Activated CD8-positive, alpha-beta T cell treated with anti-CD3 and anti-CD28 coated beads, Interleukin-2, amount 10 ng/mL, durations not matched to agents 7 days and 5 days (primary cell): ENCODE results near the gene RAX. TPM values are rescaled to one million over a fixed set of nuclear protein-coding genes. Genes with fewer than 3 reads are reported as not detected.
"Not testable (repeated sequence)": the region's sequence is repeated elsewhere in the genome, so short reads cannot be mapped to it uniquely, and the experiment has no call there.

Source experiments
- ATAC-seq: fragments of 150-1000 bp; cut with Tn5 transposase; one replicate; pipeline ENCODE4 v1.10.0; 2021; ENCODE audit warnings: moderate library complexity
- CTCF ChIA-PET: fragments of 350-600 bp; sonication (Branson Sonifier 250); formaldehyde crosslinking; loops from one replicate; lab custom pipeline; 2021; ENCODE audit warnings: antibody characterized with exemption; lab: Charles Lee
- POLR2A ChIA-PET: fragments of 350-600 bp; sonication (Branson Sonifier 250); formaldehyde crosslinking; loops from one replicate; lab custom pipeline; 2021; ENCODE audit warnings: antibody characterized with exemption; lab: Charles Lee
- DNase-seq: peaks from one replicate; pipeline ENCODE4 v3.0.0-alpha.2; 2020
- H3K27ac Mint-ChIP-seq: one replicate; pipeline ENCODE4 v1.8.0; 2021; ENCODE audit warnings: mild to moderate bottlenecking, mixed read lengths
- H3K27me3 Mint-ChIP-seq: one replicate; pipeline ENCODE4 v1.8.0; 2021; ENCODE audit warnings: low read depth, mixed read lengths
- H3K36me3 Mint-ChIP-seq: one replicate; pipeline ENCODE4 v1.8.0; 2021; ENCODE audit warnings: low read depth, mixed read lengths
- H3K4me1 Mint-ChIP-seq: one replicate; pipeline ENCODE4 v1.8.0; 2021; ENCODE audit warnings: low read depth, mixed read lengths
- H3K4me3 Mint-ChIP-seq: one replicate; pipeline ENCODE4 v1.8.0; 2021; ENCODE audit warnings: mild to moderate bottlenecking, mixed read lengths
- H3K9me3 Mint-ChIP-seq: one replicate; pipeline ENCODE4 v1.8.0; 2022; ENCODE audit warnings: mixed read lengths; ENCODE audit not compliant: insufficient read depth
- total RNA-seq, 2 experiments: library from RNA; stranded (reverse); gene quantifications; one replicate each; pipeline ENCODE4 v1.2.3, GENCODE V29; 2021

RAX gene
- total RNA-seq, 2 experiments from 2014 or later = not detected

DNA sequence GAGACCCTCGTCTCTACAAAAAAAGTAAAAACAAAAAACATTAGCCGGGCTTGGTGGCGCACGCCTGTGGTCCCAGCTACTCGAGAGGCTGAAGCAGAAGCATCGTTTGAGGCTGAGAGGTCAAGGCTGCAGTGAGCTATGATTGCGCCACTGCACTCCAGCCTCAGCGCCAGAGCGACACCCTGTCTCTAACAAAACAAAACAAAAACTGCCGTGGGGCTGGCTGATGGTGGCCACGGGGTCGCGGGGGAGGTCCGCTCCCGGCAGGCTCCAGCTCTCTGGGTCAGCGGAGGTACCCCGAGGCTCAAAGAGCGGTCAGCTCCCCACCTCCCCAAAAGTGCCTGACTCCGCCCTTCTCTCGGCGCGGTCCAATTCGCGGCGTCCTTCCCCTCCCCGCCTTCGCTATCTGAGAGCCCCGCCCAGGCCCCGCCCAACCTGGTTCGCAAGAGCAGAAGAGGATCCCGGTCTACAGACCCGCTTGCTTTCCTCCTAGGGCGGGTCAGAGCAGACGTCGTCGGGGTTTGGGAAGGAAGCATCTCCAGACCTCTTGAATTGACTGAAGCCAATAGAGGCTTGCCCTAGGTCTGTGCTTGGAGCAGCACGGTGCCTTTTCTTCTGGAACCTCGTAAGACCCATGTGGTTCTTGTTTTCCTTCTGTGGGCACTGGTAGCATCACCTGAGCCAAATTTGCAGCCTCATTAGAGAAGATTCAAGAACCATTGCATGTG lies 7.8 kb downstream of the RAX start:
- Mint-ChIP-seq H3K4me3 (peak overlapping the region; percentile 69), H3K4me1 (peaks cover 18% of the 10 kb centered on the region), H3K27ac (no peak overlapping the region), H3K36me3 (no peaks in the 10 kb centered on the region), H3K27me3 (peaks cover 76% of the 10 kb centered on the region), H3K9me3 (no peaks in the 10 kb centered on the region)
- ATAC-seq (peak; percentile 64), DNase-seq (peak; percentile 63)
- ChIA-PET POLR2A (no interaction called here), CTCF (interaction anchor here (1.3 to 1.8 kb wide), 3 partner anchors 10 to 122 kb away, joined by 3 to 5 read pairs (median 4); no protein-coding TSS in a partner anchor)

- H3K9me3 Mint-ChIP-seq = no peaks in the 10 kb centered on the region
Observed at GRCh38 chr18:59264651-59265245, 8.5 kb downstream of the RAX start.

GRCh38 chr18:59264121-59264571 lies 9.1 kb downstream of the RAX start:
- H3K27me3 Mint-ChIP-seq = peaks cover 75% of the 10 kb centered on the region
- H3K36me3 Mint-ChIP-seq = no peaks in the 10 kb centered on the region
- DNase-seq (no peak), ATAC-seq (no peak)
- H3K9me3 Mint-ChIP-seq = no peaks in the 10 kb centered on the region
- H3K4me3 Mint-ChIP-seq = no peak overlapping the region
- peaks cover 12% of the 10 kb centered on the region for H3K4me1 Mint-ChIP-seq
- no peak overlapping the region for H3K27ac Mint-ChIP-seq
- CTCF ChIA-PET = no interaction called here
- POLR2A ChIA-PET = no interaction called here

More at GRCh38 chr18:59264651-59265245, 8.5 kb downstream of the RAX start:
- ChIA-PET POLR2A (no interaction called here), CTCF (interaction anchor here (1.3 kb wide), 1 partner anchor 121 kb away, joined by 3 read pairs; no protein-coding TSS in a partner anchor)
- H3K4me3 Mint-ChIP-seq = peak overlapping the region; percentile 69
- no peak overlapping the region for H3K27ac Mint-ChIP-seq
- ATAC-seq (no peak), DNase-seq (no peak)
- no peaks in the 10 kb centered on the region for H3K36me3 Mint-ChIP-seq
- H3K27me3 Mint-ChIP-seq = peaks cover 74% of the 10 kb centered on the region
- peaks cover 17% of the 10 kb centered on the region for H3K4me1 Mint-ChIP-seq

- H3K4me1 Mint-ChIP-seq = peaks cover 10% of the 10 kb centered on the region
- ATAC-seq (no peak), DNase-seq (no peak)
- no peaks in the 10 kb centered on the region for H3K36me3 Mint-ChIP-seq
- CTCF ChIA-PET = no interaction called here
- H3K27me3 Mint-ChIP-seq = peaks cover 77% of the 10 kb centered on the region
- POLR2A ChIA-PET = no interaction called here
- no peak overlapping the region for H3K4me3 Mint-ChIP-seq
- H3K27ac Mint-ChIP-seq = no peak overlapping the region
- H3K9me3 Mint-ChIP-seq = no peaks in the 10 kb centered on the region
Observed at GRCh38 chr18:59263661-59264060, 9.6 kb downstream of the RAX start.

- H3K4me3 Mint-ChIP-seq, H3K9me3 Mint-ChIP-seq, CTCF ChIA-PET, POLR2A ChIA-PET, ATAC-seq, H3K4me1 Mint-ChIP-seq, DNase-seq, H3K27ac Mint-ChIP-seq, H3K36me3 Mint-ChIP-seq: not testable (repeated sequence)
- peaks cover 66% of the 10 kb centered on the region for H3K27me3 Mint-ChIP-seq
Observed at GRCh38 chr18:59262243-59262642, 11.0 kb downstream of the RAX start.

DNA sequence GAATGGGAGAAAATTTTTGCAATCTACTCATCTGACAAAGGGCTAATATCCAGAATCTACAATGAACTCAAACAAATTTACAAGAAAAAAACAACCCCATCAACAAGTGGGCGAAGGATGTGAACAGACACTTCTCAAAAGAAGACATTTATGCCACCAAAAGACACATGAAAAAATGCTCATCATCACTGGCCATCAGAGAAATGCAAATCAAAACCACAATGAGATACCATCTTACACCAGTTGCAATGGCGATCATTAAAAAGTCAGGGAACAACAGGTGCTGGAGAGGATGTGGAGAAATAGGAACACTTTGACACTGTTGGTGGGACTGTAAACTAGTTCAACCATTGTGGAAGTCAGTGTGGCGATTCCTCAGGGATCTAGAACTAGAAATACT lies 11.4 kb downstream of the RAX start:
- CTCF ChIA-PET, H3K36me3 Mint-ChIP-seq, H3K27ac Mint-ChIP-seq, ATAC-seq, H3K4me1 Mint-ChIP-seq, POLR2A ChIA-PET, H3K4me3 Mint-ChIP-seq, DNase-seq, H3K9me3 Mint-ChIP-seq: not testable (repeated sequence)
- peaks cover 62% of the 10 kb centered on the region for H3K27me3 Mint-ChIP-seq

DNA sequence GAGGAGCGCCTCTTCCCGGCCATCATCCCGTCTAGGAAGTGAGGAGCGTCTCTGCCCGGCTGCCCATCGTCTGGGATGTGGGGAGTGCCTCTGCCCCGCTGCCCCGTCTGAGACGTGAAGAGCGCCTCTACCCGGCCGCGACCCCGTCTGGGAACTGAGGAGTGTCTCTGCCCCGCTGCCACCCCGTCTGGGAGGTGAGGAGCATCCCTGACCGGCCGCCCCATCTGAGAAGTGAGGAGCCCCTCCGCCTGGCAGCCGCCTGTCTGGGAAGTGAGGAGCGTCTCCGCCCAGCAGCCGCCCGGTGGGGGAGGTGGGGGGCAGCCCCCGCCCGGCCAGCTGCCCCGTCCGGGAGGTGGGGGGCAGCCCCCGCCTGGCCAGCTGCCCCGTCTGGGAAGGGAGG lies 17.8 kb downstream of the RAX start:
- peaks cover 23% of the 10 kb centered on the region for H3K27me3 Mint-ChIP-seq
- H3K4me1 Mint-ChIP-seq, H3K4me3 Mint-ChIP-seq, DNase-seq, H3K9me3 Mint-ChIP-seq, CTCF ChIA-PET, H3K36me3 Mint-ChIP-seq, H3K27ac Mint-ChIP-seq, POLR2A ChIA-PET, ATAC-seq: not testable (repeated sequence)

GRCh38 chr18:59249199-59249774 lies 24.0 kb downstream of the RAX start:
- ChIA-PET CTCF (interaction anchor here (0.7 to 4.5 kb wide), 15 partner anchors 11 to 448 kb away, joined by 3 to 52 read pairs (median 4); partner anchors contain the start of genes CCBE1 and GRP), POLR2A (no interaction called here)
- DNase-seq (peak; percentile 55), ATAC-seq (no peak)
- no peak overlapping the region for H3K27ac Mint-ChIP-seq
- peaks cover 31% of the 10 kb centered on the region for H3K27me3 Mint-ChIP-seq
- no peaks in the 10 kb centered on the region for H3K4me1 Mint-ChIP-seq
- no peak overlapping the region for H3K4me3 Mint-ChIP-seq
- no peaks in the 10 kb centered on the region for H3K36me3 Mint-ChIP-seq
- H3K9me3 Mint-ChIP-seq = no peaks in the 10 kb centered on the region

DNA sequence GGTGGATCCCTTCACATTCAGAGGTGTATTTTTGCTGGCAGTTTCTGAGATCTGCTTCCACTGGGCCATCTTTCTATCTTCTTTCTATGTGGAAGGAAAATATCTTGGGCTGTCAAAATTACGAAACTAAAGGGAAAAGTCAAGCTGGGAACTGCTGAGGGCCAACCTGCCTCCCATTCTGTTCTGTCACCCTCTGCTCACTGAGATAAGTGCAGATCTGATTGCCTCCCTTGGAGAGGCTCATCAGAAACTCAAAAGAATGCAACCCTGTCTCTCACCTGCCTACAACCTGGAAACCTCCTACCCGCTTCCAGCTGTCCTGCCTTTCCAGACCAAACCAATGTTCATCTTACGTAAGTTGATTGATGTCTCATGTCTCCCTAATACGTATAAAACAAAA lies 26.5 kb downstream of the RAX start:
- Mint-ChIP-seq H3K36me3 (no peaks in the 10 kb centered on the region), H3K4me1 (no peaks in the 10 kb centered on the region), H3K4me3 (no peak overlapping the region), H3K27me3 (peaks cover 24% of the 10 kb centered on the region), H3K9me3 (no peaks in the 10 kb centered on the region), H3K27ac (no peak overlapping the region)
- ChIA-PET POLR2A (no interaction called here), CTCF (no interaction called here)
- ATAC-seq (no peak), DNase-seq (no peak)

GRCh38 chr18:59242906-59243305 lies 30.3 kb downstream of the RAX start:
- POLR2A ChIA-PET = no interaction called here
- H3K36me3 Mint-ChIP-seq = no peaks in the 10 kb centered on the region
- no peak overlapping the region for H3K4me3 Mint-ChIP-seq
- CTCF ChIA-PET = no interaction called here
- ATAC-seq = no peak
- no peak overlapping the region for H3K27ac Mint-ChIP-seq
- DNase-seq = no peak
- peaks cover 22% of the 10 kb centered on the region for H3K27me3 Mint-ChIP-seq
- no peaks in the 10 kb centered on the region for H3K9me3 Mint-ChIP-seq
- H3K4me1 Mint-ChIP-seq = no peaks in the 10 kb centered on the region

DNA sequence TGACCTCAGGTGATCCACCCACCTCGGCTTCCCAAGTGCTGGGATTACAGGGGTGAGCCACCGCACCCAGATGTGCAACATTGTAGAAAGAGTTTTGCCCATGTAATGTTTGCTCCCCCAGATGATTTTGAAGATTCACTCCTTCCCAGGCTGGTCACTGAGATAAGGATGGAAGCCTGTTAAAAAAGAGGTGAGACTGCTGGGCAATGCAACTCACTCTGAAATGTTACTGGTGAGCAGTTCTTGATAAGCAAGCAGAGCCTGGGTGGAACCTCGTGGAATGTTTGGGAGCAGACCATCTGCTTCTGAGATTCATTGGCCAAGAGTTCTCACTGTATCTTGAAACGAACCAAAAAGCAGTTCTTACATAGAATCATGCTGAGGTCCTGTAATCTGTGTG lies 33.6 kb downstream of the RAX start:
- Mint-ChIP-seq H3K9me3 (no peaks in the 10 kb centered on the region), H3K4me1 (no peaks in the 10 kb centered on the region)
- POLR2A ChIA-PET = no interaction called here

DNA sequence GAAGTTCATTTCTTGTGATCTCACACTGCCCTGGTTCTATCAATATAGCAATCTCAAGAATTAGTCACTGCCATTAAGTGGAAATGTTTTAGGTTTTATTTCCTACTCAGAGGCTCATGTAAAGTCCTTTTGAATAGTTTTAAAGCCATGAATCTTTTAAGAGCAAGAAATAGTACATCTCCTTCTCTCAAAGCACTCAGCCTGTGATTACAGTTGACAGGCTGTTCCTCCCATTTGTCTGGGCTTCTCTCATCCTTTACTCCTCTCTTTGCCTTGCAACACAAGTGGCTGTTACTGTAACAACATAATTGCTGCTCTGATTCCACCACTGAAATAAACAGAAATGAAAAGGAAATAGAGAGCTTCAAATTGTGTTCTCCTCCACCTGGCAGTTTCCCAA lies 34.9 kb downstream of the RAX start:
- Mint-ChIP-seq H3K9me3 (no peaks in the 10 kb centered on the region), H3K4me3 (no peak overlapping the region), H3K27me3 (peaks cover 2% of the 10 kb centered on the region), H3K4me1 (no peaks in the 10 kb centered on the region), H3K36me3 (no peaks in the 10 kb centered on the region), H3K27ac (no peak overlapping the region)
- ATAC-seq (no peak), DNase-seq (no peak)
- POLR2A ChIA-PET = no interaction called here
- CTCF ChIA-PET = interaction anchor here (1.0 kb wide), 1 partner anchor 11 kb away, joined by 3 read pairs; no protein-coding TSS in a partner anchor

More for the DNA sequence above, 33.6 kb downstream of the RAX start:
- DNase-seq = no peak
- CTCF ChIA-PET = no interaction called here
- H3K27ac Mint-ChIP-seq = no peak overlapping the region
- H3K36me3 Mint-ChIP-seq = no peaks in the 10 kb centered on the region
- H3K27me3 Mint-ChIP-seq = peaks cover 4% of the 10 kb centered on the region
- ATAC-seq = no peak
- H3K4me3 Mint-ChIP-seq = no peak overlapping the region
